ENCODE measurements around the gene ZDHHC14.

ZDHHC14 gene

GRCh38 chr6:157592980-157593379 lies 212.0 kb downstream of the ZDHHC14 start:
- H4K20me1 ChIP-seq (ENCODE audit: insufficient read depth, low read length): no peaks in the 10 kb centered on the region
- no peaks in the 10 kb centered on the region for H3K79me2 ChIP-seq (ENCODE audit: low read length)
- H3K9ac ChIP-seq (ENCODE audit: low read length): no peak overlapping the region
- H3K9me2 ChIP-seq (replicated peaks; ENCODE audit: insufficient read depth, low read length): no peaks in the 10 kb centered on the region
- no peaks in the 10 kb centered on the region for H3K36me3 ChIP-seq (replicated peaks; ENCODE audit: insufficient read depth, low read length)
- no peak overlapping the region for H2AFZ ChIP-seq (ENCODE audit: low read length)
- no peak for DNase-seq
- no peaks in the 10 kb centered on the region for H3K27me3 ChIP-seq (replicated peaks; ENCODE audit: insufficient read depth, low read length)
- peaks cover 10% of the 10 kb centered on the region for H3K4me1 ChIP-seq (ENCODE audit: low read length)
- H3F3A ChIP-seq (ENCODE audit: insufficient read depth, low read length): no peaks in the 10 kb centered on the region
- no peak for TF ChIP-seq CTCF (IDR thresholded peaks at IDR 0.05; ENCODE audit: low read length)
- TF ChIP-seq EZH2phosphoT487 (IDR thresholded peaks at IDR 0.05; ENCODE audit: low read length): no peak
- no peak for TF ChIP-seq EZH2 (optimal IDR thresholded peaks at IDR 0.05; ENCODE audit: low read depth, low read length)
- H3K27ac ChIP-seq (ENCODE audit: low read length): no peak overlapping the region
- no peaks in the 10 kb centered on the region for H3K9me3 ChIP-seq (replicated peaks; ENCODE audit: insufficient read depth, low read length)
- no peak overlapping the region for H3K4me3 ChIP-seq (ENCODE audit: low read length)
- no peak overlapping the region for H3K4me2 ChIP-seq (ENCODE audit: low read depth, low read length)

GRCh38 chr6:157593596-157593995 lies 212.6 kb downstream of the ZDHHC14 start:
- Histone ChIP-seq H3K4me1 (ENCODE audit: low read length) (peaks cover 11% of the 10 kb centered on the region), H3K36me3 (replicated peaks; ENCODE audit: insufficient read depth, low read length) (no peaks in the 10 kb centered on the region), H3K9me2 (replicated peaks; ENCODE audit: insufficient read depth, low read length) (no peaks in the 10 kb centered on the region), H3K9ac (ENCODE audit: low read length) (no peak overlapping the region), H3K4me3 (ENCODE audit: low read length) (no peak overlapping the region), H3K9me3 (replicated peaks; ENCODE audit: insufficient read depth, low read length) (no peaks in the 10 kb centered on the region), H4K20me1 (ENCODE audit: insufficient read depth, low read length) (no peaks in the 10 kb centered on the region), H3K27ac (ENCODE audit: low read length) (no peak overlapping the region), H3K4me2 (ENCODE audit: low read depth, low read length) (no peak overlapping the region), H2AFZ (ENCODE audit: low read length) (no peak overlapping the region), H3K27me3 (replicated peaks; ENCODE audit: insufficient read depth, low read length) (no peaks in the 10 kb centered on the region), H3K79me2 (ENCODE audit: low read length) (no peaks in the 10 kb centered on the region), H3F3A (ENCODE audit: insufficient read depth, low read length) (no peaks in the 10 kb centered on the region)
- TF ChIP-seq EZH2 (optimal IDR thresholded peaks at IDR 0.05; ENCODE audit: low read depth, low read length) (no peak), EZH2phosphoT487 (IDR thresholded peaks at IDR 0.05; ENCODE audit: low read length) (no peak), CTCF (IDR thresholded peaks at IDR 0.05; ENCODE audit: low read length) (no peak)
- no peak for DNase-seq

GRCh38 chr6:157594292-157594691 lies 213.3 kb downstream of the ZDHHC14 start:
- no peak for DNase-seq
- no peak overlapping the region for H2AFZ ChIP-seq (ENCODE audit: low read length)
- H3K9me3 ChIP-seq (replicated peaks; ENCODE audit: insufficient read depth, low read length): no peaks in the 10 kb centered on the region
- no peak overlapping the region for H3K4me3 ChIP-seq (ENCODE audit: low read length)
- no peaks in the 10 kb centered on the region for H4K20me1 ChIP-seq (ENCODE audit: insufficient read depth, low read length)
- no peaks in the 10 kb centered on the region for H3K79me2 ChIP-seq (ENCODE audit: low read length)
- H3K9ac ChIP-seq (ENCODE audit: low read length): no peak overlapping the region
- no peaks in the 10 kb centered on the region for H3F3A ChIP-seq (ENCODE audit: insufficient read depth, low read length)
- TF ChIP-seq EZH2phosphoT487 (IDR thresholded peaks at IDR 0.05; ENCODE audit: low read length): no peak
- TF ChIP-seq EZH2 (optimal IDR thresholded peaks at IDR 0.05; ENCODE audit: low read depth, low read length): no peak
- no peak for TF ChIP-seq CTCF (IDR thresholded peaks at IDR 0.05; ENCODE audit: low read length)
- H3K36me3 ChIP-seq (replicated peaks; ENCODE audit: insufficient read depth, low read length): no peaks in the 10 kb centered on the region
- no peak overlapping the region for H3K4me2 ChIP-seq (ENCODE audit: low read depth, low read length)
- no peak overlapping the region for H3K27ac ChIP-seq (ENCODE audit: low read length)
- H3K27me3 ChIP-seq (replicated peaks; ENCODE audit: insufficient read depth, low read length): no peaks in the 10 kb centered on the region
- H3K4me1 ChIP-seq (ENCODE audit: low read length): peaks cover 11% of the 10 kb centered on the region
- no peaks in the 10 kb centered on the region for H3K9me2 ChIP-seq (replicated peaks; ENCODE audit: insufficient read depth, low read length)
